Central memory CD4-positive, alpha-beta T cell (primary cell): ENCODE measurements around the gene COL9A2.
"Not testable (repeated sequence)": the region's sequence is repeated elsewhere in the genome, so short reads cannot be mapped to it uniquely, and the experiment has no call there.

Source experiments
- DNase-seq: peaks from one replicate; pipeline ENCODE4 v3.0.0; 2022
- total RNA-seq, 3 experiments: gene quantifications; one replicate each; lab custom pipeline; 2026; lab: John Stamatoyannopoulos, UW

COL9A2 gene
- 2.9 to 4.7 (median 4.1) reads per million in 3 experiments for total RNA-seq

DNA sequence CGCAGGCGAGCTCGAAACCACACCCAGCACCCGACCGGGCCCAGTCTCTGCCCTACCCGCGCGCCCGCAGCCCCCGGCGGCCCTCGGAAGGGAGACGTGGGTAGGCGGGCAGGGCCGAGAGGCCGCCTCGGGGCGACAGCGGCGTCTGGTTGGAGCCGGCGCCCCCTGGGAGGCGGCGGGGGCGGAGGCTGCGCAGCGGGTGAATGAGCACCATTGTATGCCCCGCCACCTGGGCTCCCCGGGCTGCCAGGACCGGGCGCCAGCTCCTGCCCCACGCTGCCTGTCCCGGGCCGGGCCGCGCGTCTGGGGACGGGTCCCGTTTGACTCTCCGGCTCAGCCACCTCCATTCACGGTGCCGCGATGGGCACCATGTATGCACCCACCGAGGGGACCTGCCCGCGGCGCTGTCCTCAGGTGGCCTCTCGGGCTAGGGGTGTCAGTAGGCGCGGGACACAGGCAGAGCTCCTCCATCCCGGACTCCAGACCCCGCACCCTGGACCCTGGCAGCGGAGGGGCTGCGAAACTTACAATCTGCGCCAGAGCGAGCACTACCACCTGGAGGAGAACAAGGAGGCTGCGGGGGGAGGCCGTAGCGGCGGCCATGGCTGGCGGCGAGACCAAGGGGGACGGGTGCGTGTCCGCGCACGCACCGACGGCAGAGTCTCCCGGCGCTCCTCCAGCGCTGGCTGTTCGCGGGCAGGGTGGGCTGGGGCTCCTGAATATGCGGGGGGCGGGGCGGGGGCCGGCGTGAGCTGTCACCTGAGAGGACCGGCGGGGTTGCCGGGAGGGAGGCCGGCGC is at the start of gene COL9A2:
Gene COL9A2 (minus strand): TSS at position 692 of the 799 bp plus-strand sequence. CDS start 89 bp downstream, at position 603.
- peak; percentile 54 for DNase-seq

DNA sequence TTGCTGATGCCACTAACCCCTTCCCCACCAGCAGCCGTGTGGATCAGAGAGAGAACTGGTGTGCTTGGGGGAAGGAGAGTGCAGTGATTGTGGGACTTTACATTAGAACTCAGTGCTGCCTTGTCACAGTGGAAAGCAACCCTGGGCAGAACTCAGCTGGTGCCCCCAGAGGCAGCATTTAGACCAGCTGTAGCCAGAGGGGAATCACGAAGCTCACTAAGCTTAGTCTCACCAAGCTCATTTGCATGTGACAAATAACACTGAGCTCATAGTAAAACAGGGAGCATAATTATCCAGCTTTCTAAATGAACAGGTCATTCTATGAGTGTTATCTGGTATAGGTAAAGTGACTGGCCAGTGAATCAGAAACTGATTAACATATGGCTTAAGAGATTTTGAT is 46.6 kb upstream of the COL9A2 start:
- no peak for DNase-seq

DNA sequence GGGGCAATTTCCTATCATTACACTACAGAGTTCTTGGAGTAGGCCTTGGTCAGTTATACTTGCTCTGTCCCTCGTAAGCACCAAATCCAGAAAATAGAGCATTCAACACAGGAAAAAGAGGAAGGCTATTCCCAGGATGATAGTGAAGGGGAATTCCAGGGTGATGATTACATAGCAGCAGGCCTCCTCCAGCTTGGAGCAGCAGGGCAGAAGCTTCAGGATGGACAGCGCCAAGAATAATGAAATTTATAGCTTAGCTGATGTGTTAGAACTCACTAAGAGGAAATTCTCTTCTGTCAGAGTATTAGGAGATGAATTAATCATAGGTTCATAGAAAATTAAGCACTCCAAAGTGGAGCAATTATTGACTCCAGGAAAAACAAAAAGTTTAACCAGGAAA is 45.6 kb upstream of the COL9A2 start:
- no peak for DNase-seq

DNA sequence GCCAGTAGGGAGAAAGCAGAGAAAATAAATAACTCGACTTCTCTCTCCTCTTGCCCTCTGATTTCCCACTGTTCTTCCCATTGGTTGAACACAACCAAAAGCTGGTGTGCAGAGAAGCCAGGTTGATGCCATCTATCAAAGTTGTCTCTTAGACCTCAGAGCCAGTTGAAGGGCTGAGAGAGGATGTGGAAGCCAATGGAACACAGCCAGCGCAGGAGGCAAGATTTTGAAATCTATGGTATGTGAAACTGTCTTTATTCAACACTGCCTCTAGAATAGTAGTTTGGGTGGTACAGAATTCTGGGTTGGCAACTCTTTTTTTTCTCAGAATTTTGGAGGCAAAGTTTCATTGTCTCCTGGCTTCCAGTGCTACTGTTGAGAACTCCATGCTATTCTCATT is 45.1 kb upstream of the COL9A2 start:
- DNase-seq: no peak

DNA sequence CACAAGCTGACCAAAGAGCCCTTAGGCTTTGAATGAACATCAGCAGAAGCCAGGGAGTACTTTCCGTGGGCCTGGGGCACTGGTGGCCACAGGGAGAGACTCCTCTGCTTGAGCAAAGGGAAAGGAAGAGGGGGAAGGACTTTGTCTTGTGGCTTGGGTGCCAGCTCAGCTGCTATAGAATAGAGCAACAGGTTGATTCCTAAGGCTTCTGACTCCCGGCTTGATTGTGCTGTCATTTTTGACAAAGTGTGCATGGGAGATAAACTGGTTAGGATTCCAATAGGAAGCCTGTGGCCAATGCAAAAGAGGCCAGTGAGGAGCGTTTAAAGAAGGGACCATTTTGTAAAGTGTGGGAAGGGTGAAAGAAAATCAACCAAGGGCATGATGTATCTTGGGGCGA is 44.6 kb upstream of the COL9A2 start:
- no peak for DNase-seq

DNA sequence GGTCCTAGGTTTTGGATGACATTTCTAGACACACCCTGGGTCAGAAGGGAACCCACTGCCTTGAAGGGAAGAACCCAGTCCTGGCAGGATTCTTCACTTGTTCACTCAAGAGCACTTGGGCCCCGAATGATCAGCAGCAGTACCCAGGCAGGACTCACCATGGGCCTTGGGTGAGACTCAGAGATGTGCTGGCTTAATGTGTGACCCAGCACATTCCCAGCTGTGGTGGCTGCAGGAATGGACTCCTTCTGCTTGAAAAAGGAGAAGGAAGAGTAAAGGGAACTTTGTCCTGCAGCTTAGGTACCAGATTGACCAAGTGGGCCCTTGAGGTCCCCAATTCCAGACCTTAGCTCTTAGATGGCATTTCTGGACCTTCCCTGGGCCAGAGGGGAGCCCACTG is 44.1 kb upstream of the COL9A2 start:
- no peak for DNase-seq

DNA sequence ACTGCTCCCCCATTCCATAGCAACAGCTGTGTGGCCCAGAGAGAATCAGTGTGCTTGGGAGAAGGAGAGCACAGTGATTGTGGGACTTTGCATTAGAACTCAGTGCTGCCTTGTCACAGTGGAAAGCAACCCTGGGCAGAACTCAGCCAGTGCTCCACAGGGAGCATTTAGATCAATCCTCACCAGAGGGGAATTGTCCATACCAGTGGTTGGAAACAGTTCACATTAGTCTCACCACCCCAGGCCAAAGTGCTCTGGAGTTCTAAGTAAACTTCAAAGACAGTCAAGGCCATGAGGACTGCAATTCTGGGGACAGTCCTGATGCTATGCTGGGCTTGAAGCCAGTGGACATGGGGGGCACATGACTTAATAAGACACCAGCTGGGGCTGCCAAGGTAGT is 43.5 kb upstream of the COL9A2 start:
- DNase-seq: no peak

DNA sequence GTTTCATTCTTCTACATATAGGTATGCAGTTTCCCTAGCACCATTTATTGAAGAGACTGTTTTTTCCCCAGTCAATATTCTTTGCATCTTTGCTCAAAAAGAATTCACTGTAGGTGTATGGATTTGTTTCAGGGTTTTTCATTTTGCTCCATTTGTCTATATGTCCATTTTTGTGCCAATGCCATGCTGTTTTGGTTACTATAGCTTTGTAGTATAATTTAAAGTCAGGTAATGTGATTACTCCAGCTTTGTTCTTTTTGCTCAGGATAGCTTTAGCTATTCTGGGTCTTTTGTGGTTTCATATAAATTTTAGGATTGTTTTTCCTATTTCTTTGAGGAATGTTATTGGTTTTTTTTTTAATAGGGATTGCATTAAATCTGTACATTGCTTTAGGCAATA is 40.5 kb upstream of the COL9A2 start:
- no peak for DNase-seq

DNA sequence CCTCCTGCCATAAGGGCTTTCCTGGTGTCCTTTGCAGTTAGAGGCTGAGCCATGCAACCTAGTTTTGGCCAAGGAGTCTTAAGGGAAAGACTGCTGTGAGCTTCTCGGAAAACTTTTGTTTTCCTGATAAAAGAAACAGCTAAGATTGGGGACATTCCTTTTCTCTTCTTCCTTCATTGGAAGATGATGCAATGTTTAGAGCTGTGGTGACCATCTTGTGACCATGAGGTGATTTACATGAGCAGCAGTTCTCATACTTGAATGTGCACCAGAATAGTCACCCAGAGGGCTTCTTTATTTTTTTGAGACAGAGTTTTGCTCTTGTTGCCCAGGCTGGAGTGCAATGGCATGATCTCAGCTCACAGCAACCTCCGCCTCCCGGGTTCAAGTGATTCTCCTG is 36.0 kb upstream of the COL9A2 start:
- DNase-seq: no peak

DNA sequence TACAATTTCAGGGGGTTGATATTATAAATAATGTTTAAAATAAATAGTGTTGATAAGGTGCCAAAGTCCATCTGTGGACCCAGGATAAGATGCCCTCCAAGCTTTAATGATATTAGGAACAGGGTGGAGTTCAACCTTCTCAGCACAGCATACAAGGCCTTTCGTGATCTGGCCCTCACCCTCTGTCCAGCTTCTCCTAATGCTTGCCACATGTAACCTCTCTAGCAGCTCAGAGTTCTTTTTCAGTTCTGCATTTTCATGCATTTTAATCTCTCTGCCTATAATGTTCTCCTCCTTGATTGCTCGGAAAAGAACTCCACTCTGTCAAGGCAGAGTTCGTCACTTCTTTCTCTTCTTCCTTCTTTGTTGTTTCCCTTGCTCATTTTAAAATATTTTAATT is 35.0 kb upstream of the COL9A2 start:
- no peak for DNase-seq

DNA sequence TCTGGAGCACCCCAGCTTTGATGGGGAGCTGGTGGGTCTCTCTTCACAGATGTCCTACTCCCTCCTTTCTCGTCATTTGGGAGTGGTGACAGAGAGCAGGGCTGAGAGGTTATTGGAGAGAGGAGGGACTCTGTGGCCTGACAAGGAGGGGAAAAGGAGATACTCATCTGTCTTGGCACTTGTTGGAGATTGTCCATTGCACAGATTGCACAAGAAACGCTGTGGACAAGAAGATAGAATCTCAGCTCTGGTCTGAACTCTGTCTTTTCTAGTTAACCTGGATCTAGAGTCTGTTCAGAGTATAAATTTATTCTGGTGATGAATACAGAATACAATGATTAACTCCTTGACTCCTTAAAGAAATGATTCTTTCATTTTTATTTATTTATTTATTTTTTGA is 34.0 kb upstream of the COL9A2 start:
- no peak for DNase-seq

DNA sequence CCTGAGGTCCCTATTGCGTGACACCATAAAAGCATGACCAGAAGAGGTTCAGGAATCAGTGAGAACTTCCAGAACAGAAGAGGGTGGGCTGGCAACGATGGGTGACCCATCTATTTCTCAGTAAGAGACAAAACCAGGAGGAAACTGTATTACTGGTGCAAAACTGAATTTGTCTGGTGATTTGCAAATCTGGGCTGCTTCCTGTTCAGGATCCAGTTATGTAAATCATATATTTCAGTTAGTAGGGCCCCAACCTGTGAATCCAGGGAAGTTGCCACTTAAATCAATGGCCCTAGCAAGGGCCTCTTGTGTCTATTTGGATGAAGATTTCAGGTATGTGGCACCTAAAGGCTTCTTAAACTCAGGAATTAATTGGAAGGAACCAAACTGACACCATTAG is 33.3 kb upstream of the COL9A2 start:
- no peak for DNase-seq

DNA sequence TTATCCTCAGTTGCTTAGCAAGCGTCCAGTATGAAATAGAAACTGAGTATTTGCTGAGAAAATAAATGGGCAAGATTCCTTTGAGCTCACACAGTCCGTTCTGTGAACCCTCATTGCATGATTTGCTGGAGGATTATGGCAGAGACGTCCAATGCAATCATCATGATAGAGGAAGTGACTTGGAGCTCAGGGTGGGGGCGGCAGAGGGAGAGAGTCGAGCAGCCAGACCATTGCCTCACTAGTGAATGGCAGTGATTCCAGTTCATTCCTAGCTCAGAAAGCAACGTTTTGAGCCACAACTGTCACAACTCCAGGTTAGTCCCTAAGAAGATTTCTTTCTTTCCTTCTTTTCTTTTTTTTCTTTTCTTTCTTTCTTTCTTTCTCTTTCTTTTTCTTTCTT is 27.5 kb upstream of the COL9A2 start:
- DNase-seq: no peak

DNA sequence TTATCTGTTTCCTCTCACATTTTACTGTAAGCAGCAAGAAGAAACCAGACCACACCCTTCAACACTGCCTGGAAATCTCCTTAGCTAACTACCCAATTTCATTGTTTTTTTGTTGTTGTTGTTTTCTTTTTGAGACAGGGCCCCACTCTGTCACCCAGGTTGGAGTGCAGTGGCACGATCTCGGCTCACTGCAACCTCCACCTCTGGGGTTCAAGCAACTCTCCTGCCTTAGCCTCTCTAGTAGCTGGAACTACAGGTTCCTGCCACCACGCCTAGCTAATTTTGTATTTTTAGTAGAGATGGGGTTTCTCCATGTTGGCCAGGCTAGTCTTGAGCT is 25.3 kb upstream of the COL9A2 start:
- not testable (repeated sequence) for DNase-seq

DNA sequence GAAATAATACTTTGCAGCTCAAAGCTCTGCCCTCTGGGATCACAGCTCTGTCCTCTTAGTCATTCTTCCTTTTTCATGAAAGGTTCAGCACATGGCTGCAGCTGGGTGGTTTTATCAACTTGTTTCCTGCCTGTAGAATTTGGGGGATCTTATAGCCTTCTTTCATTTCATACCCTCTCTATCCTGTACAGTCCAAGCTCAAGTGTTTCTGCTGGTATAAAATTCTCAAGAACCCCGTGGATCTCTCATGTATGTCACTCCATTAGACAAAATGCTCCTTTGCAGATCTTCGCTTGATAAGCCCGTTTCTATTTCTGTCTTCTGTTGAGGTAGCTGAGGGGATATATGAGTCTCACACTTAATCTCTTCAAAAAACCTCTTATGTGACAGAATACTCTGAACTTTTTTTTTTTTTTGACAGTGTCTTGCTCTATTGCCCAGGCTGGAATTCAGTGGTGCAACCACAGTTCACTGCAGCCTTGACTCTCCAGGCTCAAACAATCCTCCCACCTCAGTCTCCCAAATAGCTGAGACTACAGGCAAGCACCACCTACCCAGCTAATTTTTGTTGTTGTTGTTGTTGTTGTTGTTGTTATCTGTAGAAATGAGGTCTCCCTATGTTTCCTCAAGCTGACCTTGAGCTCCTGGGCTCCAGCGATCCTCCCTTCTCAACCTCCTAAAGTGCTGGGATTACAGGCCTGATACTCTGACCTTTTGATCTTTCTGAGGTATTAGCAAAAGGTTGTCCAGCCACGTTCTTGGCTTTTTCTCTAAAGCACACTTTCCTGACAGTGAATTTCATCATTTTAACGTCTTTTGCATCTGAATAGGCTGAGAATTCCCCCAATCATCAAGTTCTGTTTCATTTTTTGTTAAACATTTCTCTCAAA is 24.6 kb upstream of the COL9A2 start:
- DNase-seq: no peak

DNA sequence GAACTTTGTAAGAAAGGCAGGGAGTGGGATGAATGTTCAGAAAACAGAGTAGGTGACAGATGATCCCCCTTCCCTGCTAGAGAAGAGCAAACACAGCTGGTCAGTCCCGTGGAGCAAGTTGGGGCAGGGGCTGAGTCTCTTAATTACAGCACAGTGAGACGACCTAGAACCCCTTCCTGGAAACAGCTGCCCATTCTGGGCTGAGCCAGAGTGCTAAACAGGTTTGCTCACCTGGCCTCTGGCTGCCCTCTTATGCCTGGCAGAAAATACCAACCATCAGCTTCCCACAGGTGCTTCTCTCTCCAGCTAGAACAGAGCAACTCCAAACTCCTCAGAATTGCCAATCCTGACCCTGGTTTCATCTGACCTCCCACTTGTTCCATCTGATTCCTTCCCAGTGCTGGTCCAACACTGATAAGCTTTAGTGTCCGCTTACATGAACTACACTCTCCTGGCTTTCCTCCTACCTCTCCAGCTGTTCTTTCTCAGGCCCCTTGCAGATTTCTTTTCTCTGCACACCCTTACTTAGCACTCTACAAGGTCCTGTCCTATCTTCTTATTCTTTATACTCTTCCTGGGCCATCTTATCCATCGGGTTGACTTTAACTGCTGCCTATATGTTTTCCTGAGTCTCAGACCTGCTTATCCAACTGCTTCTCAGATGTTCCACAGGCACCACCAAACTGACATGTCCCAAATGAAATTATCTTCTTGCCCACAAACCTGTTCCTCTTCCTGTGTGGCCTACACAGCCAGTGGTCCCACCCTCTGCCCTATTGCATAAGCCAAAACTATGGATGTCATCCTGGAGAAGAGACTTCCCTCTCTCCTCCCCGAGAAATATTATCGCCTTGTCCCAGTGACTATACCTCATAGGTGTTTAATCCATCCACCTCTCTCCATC is 22.6 kb upstream of the COL9A2 start:
- DNase-seq: no peak

DNA sequence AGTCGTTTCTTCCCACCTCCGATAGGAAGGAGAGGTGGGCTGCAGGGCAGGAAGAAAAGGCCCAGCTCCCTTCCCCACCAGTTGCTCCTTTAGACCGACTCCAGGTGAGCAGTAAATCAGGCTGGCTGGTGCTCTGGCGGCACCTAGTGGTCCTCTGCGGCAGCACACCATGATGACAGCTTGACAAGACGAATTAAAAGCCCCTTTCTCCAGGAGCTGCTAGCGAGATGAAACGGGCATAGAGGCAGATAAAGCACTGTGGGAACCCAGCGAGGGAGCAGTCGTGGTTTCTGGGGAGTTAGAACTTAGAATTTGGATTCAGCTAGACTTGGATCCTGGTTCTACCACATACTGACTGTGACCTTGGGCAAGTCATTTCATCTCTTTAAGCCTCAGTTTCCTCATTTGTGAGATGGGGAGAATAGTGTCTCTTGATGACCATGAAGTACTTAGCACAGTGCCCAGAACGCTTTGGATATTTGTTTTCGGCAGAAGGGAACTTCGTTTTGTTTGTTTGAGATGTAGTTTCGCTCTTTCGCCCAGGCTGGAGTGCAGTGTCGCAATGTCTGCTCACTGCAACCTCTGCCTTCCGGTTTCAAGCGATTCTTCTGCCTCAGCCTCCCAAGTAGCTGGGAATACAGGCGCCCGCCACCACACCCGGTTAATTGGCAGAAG is 21.8 kb upstream of the COL9A2 start:
- peak; percentile 83 for DNase-seq

DNA sequence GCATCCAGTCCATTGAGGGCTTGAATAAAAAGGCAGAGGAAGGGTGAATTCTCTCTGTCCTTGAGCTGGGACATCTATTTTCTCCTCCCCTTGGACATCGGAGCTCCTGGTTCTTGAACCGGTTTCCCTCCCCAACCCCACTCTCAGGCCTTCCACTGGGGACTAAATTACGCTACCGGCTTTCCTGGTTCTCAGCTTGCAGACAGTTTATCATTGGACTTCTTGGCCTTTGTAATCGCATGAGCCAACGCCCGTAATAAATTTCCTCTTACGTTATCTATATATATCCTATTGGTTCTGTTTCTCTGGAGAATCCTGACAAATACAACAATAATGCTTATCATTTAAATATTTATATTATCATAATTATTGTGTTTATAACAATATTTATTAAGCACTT is 20.4 kb upstream of the COL9A2 start:
- no peak for DNase-seq

DNA sequence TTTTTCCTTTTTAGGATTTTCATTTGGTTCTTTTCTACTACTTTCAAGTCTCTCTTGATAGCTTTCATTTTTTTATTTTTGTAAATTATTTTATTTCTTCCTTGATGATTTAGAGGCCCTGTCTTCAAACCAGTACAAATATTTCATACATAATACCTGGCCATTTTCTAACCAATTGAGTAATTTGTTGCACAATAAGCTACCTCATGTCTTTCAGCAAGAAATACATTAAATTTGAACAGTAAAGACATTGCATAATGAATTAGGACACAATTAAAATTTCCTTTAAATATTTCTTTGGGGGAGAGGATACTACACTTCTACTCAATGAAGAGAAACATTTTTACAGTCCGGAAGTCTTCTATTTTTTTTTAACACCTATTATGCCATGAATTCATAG is 15.6 kb upstream of the COL9A2 start:
- no peak for DNase-seq

DNA sequence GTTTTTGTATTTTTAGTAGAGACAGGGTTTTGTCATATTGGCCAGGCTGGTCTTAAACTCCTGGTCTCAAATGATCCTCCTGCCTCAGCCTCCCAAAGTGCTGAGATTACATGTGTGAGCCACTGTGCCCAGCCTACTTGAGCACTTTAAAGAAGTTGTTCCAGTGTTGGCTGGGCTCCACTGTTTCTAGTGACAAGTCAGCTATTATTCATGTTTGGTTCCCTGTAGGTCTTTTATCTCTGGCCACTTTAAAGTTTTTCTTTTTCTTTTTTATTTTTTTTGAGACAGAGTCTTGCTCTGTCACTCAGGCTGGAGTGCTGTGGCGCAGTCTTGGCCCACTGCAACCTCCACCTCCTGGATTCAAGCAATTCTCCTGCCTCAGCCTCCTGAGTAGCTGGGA is 14.3 kb upstream of the COL9A2 start:
- DNase-seq: not testable (repeated sequence)

DNA sequence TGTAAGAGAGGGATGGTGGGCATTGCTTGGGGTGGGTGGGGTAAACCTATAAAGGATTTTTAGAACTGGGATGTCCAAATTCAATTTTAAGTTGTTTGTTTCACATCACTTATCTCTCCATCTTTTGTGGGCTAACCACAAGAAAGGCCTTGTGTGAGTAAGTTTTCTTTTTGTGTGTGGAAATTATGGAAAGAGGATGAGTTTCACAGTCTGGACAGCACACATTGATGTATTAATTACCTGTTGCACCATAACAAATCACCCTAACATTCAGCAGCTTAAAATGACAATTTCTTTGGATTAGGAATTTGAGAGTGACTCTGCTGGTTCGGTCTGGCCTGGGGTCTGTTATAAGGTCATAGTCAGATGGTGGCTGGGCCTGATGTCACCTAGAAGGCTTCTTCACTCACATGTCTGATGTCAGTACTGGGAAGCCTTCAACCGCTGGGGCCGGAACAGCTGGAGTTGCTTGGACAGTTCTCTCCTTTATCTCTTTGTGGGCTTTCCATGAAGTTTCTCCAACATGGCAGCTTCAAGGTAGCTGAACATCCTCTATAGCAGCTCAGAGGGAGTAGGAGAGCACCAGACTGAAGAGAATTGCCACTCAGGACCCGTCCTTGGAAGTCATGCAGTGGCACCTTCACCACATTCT is 2.0 kb upstream of the COL9A2 start:
- DNase-seq: no peak

DNA sequence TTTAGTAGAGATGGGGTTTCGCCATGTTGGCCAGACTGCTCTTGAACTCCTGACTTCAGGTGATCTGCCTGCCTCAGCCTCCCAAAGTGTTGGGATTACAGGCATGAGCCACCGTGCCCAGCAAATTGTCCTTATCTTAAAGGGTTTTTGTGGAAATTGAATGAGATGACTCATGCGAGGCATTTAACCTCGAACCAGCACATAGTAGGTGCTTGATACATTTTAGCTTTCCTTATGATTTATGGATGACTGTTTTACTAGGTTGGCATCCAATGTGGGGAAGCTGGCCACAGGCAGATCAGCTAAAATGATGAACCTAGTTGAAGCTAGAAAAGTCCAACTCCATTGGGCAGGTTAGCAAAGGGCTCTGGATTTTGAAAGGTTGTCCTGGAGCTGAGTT is 1.4 kb upstream of the COL9A2 start:
- DNase-seq: no peak
